Panc1 (cell line): ENCODE results near the gene PDE4A.

Source experiments
- CTCF ChIP-seq: fragments of 450-650 bp; IDR thresholded peaks from 2 replicates; pipeline ENCODE4 v1.5.1; 2017; ENCODE audit warnings: mild to moderate bottlenecking
- SIN3A ChIP-seq: IDR thresholded peaks from 2 replicates; pipeline ENCODE4 v1.6.1; 2012; ENCODE audit warnings: low read depth, mild to moderate bottlenecking, low read length, moderate library complexity, borderline replicate concordance; ENCODE audit not compliant: insufficient read depth
- TCF7L2 ChIP-seq: IDR thresholded peaks from 2 replicates; pipeline ENCODE4 v1.6.1; 2011; ENCODE audit warnings: mild to moderate bottlenecking, low read depth, low read length, inconsistent platforms

GRCh38 chr19:10389863-10390262 lies 30.5 kb upstream of the PDE4A start:
- TF ChIP-seq CTCF (no peak), SIN3A (no peak), TCF7L2 (no peak)
